Liver (tissue), 9 donors: Measurements from ENCODE around the gene FREM2. TPM values are rescaled to one million over a fixed set of nuclear protein-coding genes. Genes with fewer than 3 reads are reported as not detected.

Source experiments
- DNase-seq: peaks from one replicate; pipeline ENCODE4 v3.0.0-alpha.2; 2017; ENCODE audit warnings: low spot score
- H3K27ac ChIP-seq, 2 donors: one replicate each; pipeline ENCODE4 v1.7.0; 2013; ENCODE audit warnings: inconsistent platforms in 2 of 2, low read length in 2 of 2, control low read depth in 1 of 2, low read depth in 1 of 2, mild to moderate bottlenecking in 1 of 2
- H3K27me3 ChIP-seq, 4 donors: one replicate each; pipeline versions ENCODE4 v1.6.1 to v1.7.0; 2013; ENCODE audit warnings: low read length in 3 of 4, inconsistent platforms in 1 of 4, mild to moderate bottlenecking in 1 of 4, moderate library complexity in 1 of 4; ENCODE audit not compliant: control insufficient read depth in 4 of 4, insufficient read depth in 4 of 4
- H3K36me3 ChIP-seq, 4 donors: one replicate each; pipeline versions ENCODE4 v1.6.1 to v1.7.0; 2013; ENCODE audit warnings: low read length in 3 of 4, mild to moderate bottlenecking in 3 of 4, low read depth in 1 of 4, moderate library complexity in 1 of 4; ENCODE audit not compliant: control insufficient read depth in 4 of 4, insufficient read depth in 3 of 4
- H3K4me1 ChIP-seq, 4 donors: one replicate each; pipeline versions ENCODE4 v1.6.1 to v1.7.0; 2013; ENCODE audit warnings: low read length in 3 of 4, mild to moderate bottlenecking in 3 of 4, moderate library complexity in 1 of 4; ENCODE audit not compliant: control insufficient read depth in 4 of 4, insufficient read depth in 4 of 4
- H3K4me3 ChIP-seq, 3 donors: one replicate each; pipeline versions ENCODE4 v1.6.1 to v1.7.0; 2013; ENCODE audit warnings: low read length in 3 of 3, control low read depth in 1 of 3, low read depth in 1 of 3, mild to moderate bottlenecking in 1 of 3
- H3K9ac ChIP-seq, 2 donors: one replicate each; pipeline ENCODE4 v1.7.0; 2013; ENCODE audit warnings: low read length in 2 of 2, mild to moderate bottlenecking in 2 of 2, moderate library complexity in 2 of 2, control low read depth in 1 of 2, low read depth in 1 of 2
- H3K9me3 ChIP-seq, 4 donors: one replicate each; pipeline versions ENCODE4 v1.6.1 to v1.7.0; 2013; ENCODE audit warnings: low read length in 3 of 4; ENCODE audit not compliant: control insufficient read depth in 4 of 4
- EGR1 ChIP-seq, 2 donors: IDR thresholded peaks; 2 replicates each; pipeline ENCODE4 v1.6.1; 2016 to 2018; ENCODE audit warnings: antibody characterized with exemption in 2 of 2, low read depth in 2 of 2
- FOXA1 ChIP-seq: IDR thresholded peaks from 2 replicates; pipeline ENCODE4 v1.6.1; 2016; ENCODE audit warnings: antibody characterized with exemption
- FOXA2 ChIP-seq: IDR thresholded peaks from 2 replicates; pipeline ENCODE4 v1.6.1; 2016; ENCODE audit warnings: antibody characterized with exemption
- GABPA ChIP-seq, 2 donors: IDR thresholded peaks in 1 of 2; conservative IDR thresholded peaks in 1 of 2; 2 replicates each; pipeline ENCODE4 v1.6.1; 2016; ENCODE audit warnings: antibody characterized with exemption in 2 of 2, mild to moderate bottlenecking in 1 of 2, moderate library complexity in 1 of 2
- HNF4A ChIP-seq, 2 donors: conservative IDR thresholded peaks; 2 replicates each; pipeline ENCODE4 v1.6.1; 2016; ENCODE audit warnings: antibody characterized with exemption in 2 of 2, mild to moderate bottlenecking in 2 of 2
- HNF4G ChIP-seq: IDR thresholded peaks from 2 replicates; pipeline ENCODE4 v1.6.1; 2016; ENCODE audit warnings: antibody characterized with exemption
- JUND ChIP-seq, 2 donors: IDR thresholded peaks; 2 replicates each; pipeline ENCODE4 v1.6.1; 2016; ENCODE audit warnings: antibody characterized with exemption in 2 of 2
- NR2F2 ChIP-seq: IDR thresholded peaks from 2 replicates; pipeline ENCODE4 v1.6.1; 2016; ENCODE audit warnings: antibody characterized with exemption
- RAD21 ChIP-seq, 2 donors: IDR thresholded peaks; 2 replicates each; pipeline ENCODE4 v1.6.1; 2016; ENCODE audit warnings: antibody characterized with exemption in 2 of 2, mild to moderate bottlenecking in 2 of 2
- RXRA ChIP-seq, 2 donors: IDR thresholded peaks; 2 replicates each; pipeline ENCODE4 v1.6.1; 2017 to 2018; ENCODE audit warnings: antibody characterized with exemption in 2 of 2, mild to moderate bottlenecking in 1 of 2
- SP1 ChIP-seq: IDR thresholded peaks from 2 replicates; pipeline ENCODE4 v1.6.1; 2018; ENCODE audit warnings: antibody characterized with exemption, mild to moderate bottlenecking
- TAF1 ChIP-seq: conservative IDR thresholded peaks from 2 replicates; pipeline ENCODE4 v1.6.1; 2016; ENCODE audit warnings: antibody characterized with exemption, mild to moderate bottlenecking
- YY1 ChIP-seq: IDR thresholded peaks from 2 replicates; pipeline ENCODE4 v1.6.1; 2016; ENCODE audit warnings: antibody characterized with exemption, mild to moderate bottlenecking
- WGBS: extraction: QIAGEN DNeasy Blood & Tissue Kit; methylation state at CpG from one replicate; pipeline ENCODE4 v1.1.7; 2013; 5-methylcytosine and 5-hydroxymethylcytosine counted together
- polyA plus RNA-seq, 2 donors: library from polyadenylated mRNA; stranded (reverse) in 1 of 2; unstranded in 1 of 2; fragments of 200-250 nt in 1 of 2; fragments of >200 nt in 1 of 2; fragmentation: Nextera tagmentation in 1 of 2; extraction: Ambion mirVana in 1 of 2; gene quantifications; one replicate each; pipeline versions ENCODE4 v1.2.1 to v1.2.3, GENCODE V29; 2013 to 2015
- total RNA-seq, 2 donors: library from RNA; depleted of rRNA; stranded (reverse); fragments of >200 nt; gene quantifications; one replicate each; pipeline ENCODE4 v1.2.3, GENCODE V29; 2014
- TF ChIP-seq, protein P1 (sequence below): IDR thresholded peaks from 2 replicates; pipeline ENCODE4 v1.6.1; 2016; ENCODE audit warnings: antibody characterized with exemption
- TF ChIP-seq, protein P2 (sequence below): IDR thresholded peaks from 2 replicates; pipeline ENCODE4 v1.6.1; 2016; ENCODE audit warnings: antibody characterized with exemption
- TF ChIP-seq, protein P3 (sequence below): IDR thresholded peaks from 2 replicates; pipeline ENCODE4 v1.6.1; 2016; ENCODE audit warnings: antibody characterized with exemption
- TF ChIP-seq, protein P4 (sequence below): IDR thresholded peaks from 2 replicates; pipeline ENCODE4 v1.6.1; 2016; ENCODE audit warnings: antibody characterized with exemption, mild to moderate bottlenecking
- donor health status: healthy.
- donor health status: healthy.
- donor health status: healthy.
- donor health status: healthy.
- donor health status: healthy.

The FREM2 gene
- total and polyA plus RNA-seq, 4 donors = 0.17 to 1.7 (median 0.37) TPM

DNA sequence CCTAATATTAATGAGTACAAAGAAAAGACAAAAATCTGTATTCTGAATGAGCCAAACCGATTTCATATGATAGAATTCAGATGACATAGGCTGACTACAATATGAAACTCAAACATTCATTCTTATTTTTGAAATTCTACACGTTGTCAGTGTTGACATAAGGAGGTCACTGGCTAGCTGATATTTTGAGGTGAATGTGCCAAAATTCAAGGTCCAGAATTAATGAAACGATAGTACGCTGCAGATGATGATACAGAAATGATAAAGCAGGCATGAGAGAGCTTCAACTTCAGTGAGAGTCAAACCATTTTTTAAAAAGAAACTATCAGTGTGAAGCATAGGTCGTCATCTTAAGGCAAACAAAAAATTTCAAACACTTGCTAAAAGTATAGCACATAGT, 88.2 kb downstream of the FREM2 start:
- Histone ChIP-seq H3K4me3 (no peak overlapping the region), H3K36me3 (no peaks in the 10 kb centered on the region), H3K4me1 (peaks cover 0 to 2% (median 0%) of the 10 kb centered on the region in 4 donors), H3K9ac (no peak overlapping the region), H3K27me3 (no peaks in the 10 kb centered on the region), H3K9me3 (no peaks in the 10 kb centered on the region), H3K27ac (no peak overlapping the region)
- TF ChIP-seq FOXA2 (peak; percentile 48), RXRA (IDR thresholded peaks at IDR 0.05) (peak in 1 of 2 donors; percentile 24), HNF4G (no peak), HNF4A (conservative IDR thresholded peaks at IDR 0.05) (peak in 1 of 2 donors; percentile 50), NR2F2 (no peak)
- 31% methylated on average over 5 of the region's 5 CpGs for WGBS
- no peak for DNase-seq

DNA sequence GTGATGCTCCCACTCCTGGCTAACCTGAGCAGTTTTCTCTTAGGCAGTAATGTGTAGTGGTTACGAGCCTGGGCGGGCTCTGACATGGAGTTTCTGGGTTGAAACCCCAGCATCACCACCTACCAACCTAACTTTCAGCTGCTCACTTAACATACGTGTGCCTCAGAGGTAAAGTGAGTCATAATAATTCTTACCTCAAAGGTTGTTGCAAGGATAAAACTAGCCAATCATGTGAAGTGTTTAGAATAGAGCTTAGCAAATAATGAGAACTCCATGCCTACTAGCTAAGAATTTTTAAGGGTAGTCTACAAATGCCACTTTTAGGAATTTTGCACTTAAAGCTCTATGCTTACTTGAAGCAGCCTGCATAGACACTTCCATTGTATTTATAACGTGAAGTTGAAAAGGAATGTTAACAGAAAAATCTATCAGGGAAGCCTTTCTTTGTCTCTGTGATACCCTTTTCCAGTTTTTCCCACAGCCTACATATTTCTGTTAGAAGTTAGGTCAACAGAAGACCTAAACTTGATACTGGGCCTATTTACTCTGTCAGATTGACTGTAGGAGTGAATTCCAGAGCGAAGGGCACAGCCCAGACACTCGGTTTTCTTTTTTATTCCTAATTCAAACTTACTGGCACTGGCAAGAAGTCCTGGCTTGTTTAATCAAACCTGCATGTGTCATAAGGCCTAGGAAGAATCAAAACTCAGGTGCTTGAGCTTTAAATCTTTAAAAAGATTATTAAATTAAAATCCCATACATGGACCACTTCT, 90.7 kb downstream of the FREM2 start:
- 87% methylated on average over 6 of the region's 6 CpGs for WGBS
- Histone ChIP-seq H3K4me3 (no peak overlapping the region), H3K27ac (no peak overlapping the region), H3K4me1 (peaks cover 0 to 2% (median 0%) of the 10 kb centered on the region in 4 donors), H3K27me3 (no peaks in the 10 kb centered on the region), H3K36me3 (no peaks in the 10 kb centered on the region), H3K9ac (no peak overlapping the region), H3K9me3 (no peaks in the 10 kb centered on the region)
- no peak for DNase-seq
- TF ChIP-seq HNF4A (conservative IDR thresholded peaks at IDR 0.05) = no peak
- TF ChIP-seq TAF1 = no peak
- no peak for TF ChIP-seq FOXA2
- TF ChIP-seq, protein P1, sequence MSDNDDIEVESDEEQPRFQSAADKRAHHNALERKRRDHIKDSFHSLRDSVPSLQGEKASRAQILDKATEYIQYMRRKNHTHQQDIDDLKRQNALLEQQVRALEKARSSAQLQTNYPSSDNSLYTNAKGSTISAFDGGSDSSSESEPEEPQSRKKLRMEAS = no peak
- TF ChIP-seq JUND (IDR thresholded peaks at IDR 0.05) = no peak
- no peak for TF ChIP-seq RAD21 (IDR thresholded peaks at IDR 0.05)

DNA sequence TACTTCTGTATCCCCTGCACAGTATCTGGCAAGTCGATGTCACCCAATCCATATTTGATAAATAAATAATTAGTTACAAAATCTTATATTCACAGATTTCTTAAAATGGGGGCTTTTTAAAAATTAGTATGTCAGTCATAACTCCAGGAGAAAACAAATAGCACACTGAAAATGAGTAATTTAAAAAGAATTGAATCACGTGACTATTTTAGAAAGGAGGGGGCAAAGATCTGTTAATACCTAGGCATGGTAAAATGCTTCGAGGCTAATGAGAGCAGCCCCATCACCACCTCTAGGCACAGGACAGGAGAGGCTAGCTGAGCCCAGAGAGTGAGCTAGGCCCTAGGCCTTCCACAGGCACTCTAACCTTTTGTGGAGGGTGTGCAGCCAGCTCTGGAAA, 94.7 kb downstream of the FREM2 start:
- H3K9me3 ChIP-seq = no peaks in the 10 kb centered on the region
- DNase-seq = no peak
- H3K4me1 ChIP-seq = no peaks in the 10 kb centered on the region
- H3K27ac ChIP-seq = no peak overlapping the region
- no peak overlapping the region for H3K4me3 ChIP-seq
- WGBS = 87% methylated on average over 3 of the region's 3 CpGs
- no peaks in the 10 kb centered on the region for H3K36me3 ChIP-seq
- no peak for TF ChIP-seq FOXA2
- no peak for TF ChIP-seq NR2F2
- TF ChIP-seq, protein P1 = no peak
- TF ChIP-seq YY1 = no peak
- no peak for TF ChIP-seq GABPA (IDR thresholded peaks at IDR 0.05 in 1 of 2, conservative IDR thresholded peaks at IDR 0.05 in 1 of 2)
- no peak for TF ChIP-seq HNF4A (conservative IDR thresholded peaks at IDR 0.05)
- TF ChIP-seq, protein P2, sequence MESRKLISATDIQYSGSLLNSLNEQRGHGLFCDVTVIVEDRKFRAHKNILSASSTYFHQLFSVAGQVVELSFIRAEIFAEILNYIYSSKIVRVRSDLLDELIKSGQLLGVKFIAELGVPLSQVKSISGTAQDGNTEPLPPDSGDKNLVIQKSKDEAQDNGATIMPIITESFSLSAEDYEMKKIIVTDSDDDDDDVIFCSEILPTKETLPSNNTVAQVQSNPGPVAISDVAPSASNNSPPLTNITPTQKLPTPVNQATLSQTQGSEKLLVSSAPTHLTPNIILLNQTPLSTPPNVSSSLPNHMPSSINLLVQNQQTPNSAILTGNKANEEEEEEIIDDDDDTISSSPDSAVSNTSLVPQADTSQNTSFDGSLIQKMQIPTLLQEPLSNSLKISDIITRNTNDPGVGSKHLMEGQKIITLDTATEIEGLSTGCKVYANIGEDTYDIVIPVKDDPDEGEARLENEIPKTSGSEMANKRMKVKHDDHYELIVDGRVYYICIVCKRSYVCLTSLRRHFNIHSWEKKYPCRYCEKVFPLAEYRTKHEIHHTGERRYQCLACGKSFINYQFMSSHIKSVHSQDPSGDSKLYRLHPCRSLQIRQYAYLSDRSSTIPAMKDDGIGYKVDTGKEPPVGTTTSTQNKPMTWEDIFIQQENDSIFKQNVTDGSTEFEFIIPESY = no peak
- TF ChIP-seq, protein P3, sequence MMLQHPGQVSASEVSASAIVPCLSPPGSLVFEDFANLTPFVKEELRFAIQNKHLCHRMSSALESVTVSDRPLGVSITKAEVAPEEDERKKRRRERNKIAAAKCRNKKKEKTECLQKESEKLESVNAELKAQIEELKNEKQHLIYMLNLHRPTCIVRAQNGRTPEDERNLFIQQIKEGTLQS = no peak
- TF ChIP-seq SP1 = no peak
- TF ChIP-seq, protein P4, sequence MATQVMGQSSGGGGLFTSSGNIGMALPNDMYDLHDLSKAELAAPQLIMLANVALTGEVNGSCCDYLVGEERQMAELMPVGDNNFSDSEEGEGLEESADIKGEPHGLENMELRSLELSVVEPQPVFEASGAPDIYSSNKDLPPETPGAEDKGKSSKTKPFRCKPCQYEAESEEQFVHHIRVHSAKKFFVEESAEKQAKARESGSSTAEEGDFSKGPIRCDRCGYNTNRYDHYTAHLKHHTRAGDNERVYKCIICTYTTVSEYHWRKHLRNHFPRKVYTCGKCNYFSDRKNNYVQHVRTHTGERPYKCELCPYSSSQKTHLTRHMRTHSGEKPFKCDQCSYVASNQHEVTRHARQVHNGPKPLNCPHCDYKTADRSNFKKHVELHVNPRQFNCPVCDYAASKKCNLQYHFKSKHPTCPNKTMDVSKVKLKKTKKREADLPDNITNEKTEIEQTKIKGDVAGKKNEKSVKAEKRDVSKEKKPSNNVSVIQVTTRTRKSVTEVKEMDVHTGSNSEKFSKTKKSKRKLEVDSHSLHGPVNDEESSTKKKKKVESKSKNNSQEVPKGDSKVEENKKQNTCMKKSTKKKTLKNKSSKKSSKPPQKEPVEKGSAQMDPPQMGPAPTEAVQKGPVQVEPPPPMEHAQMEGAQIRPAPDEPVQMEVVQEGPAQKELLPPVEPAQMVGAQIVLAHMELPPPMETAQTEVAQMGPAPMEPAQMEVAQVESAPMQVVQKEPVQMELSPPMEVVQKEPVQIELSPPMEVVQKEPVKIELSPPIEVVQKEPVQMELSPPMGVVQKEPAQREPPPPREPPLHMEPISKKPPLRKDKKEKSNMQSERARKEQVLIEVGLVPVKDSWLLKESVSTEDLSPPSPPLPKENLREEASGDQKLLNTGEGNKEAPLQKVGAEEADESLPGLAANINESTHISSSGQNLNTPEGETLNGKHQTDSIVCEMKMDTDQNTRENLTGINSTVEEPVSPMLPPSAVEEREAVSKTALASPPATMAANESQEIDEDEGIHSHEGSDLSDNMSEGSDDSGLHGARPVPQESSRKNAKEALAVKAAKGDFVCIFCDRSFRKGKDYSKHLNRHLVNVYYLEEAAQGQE = no peak
- no peak for TF ChIP-seq RAD21 (IDR thresholded peaks at IDR 0.05)
- TF ChIP-seq FOXA1 = no peak
- TF ChIP-seq RXRA (IDR thresholded peaks at IDR 0.05) = no peak
- no peak for TF ChIP-seq JUND (IDR thresholded peaks at IDR 0.05)
- no peak for TF ChIP-seq EGR1 (IDR thresholded peaks at IDR 0.05; ENCODE audit: low read depth in 2 of 2)
- no peak for TF ChIP-seq HNF4G
- no peak overlapping the region for H3K9ac ChIP-seq
- no peaks in the 10 kb centered on the region for H3K27me3 ChIP-seq
